Gastroesophageal sphincter (tissue), 3 donors: ENCODE data around the gene CCDC187.

Experiments
- CTCF ChIP-seq, 4 experiments: fragments of 200-600 bp in 2 of 4; fragments of 450-650 bp in 2 of 4; sonication (generic) in 1 of 4; IDR thresholded peaks; one replicate each; pipeline ENCODE4 v1.5.1; 2017 to 2019; ENCODE audit warnings: antibody characterized with exemption in 4 of 4, mild to moderate bottlenecking in 2 of 4, moderate library complexity in 2 of 4
- POLR2A ChIP-seq, 2 donors: fragments of 450-650 bp; IDR thresholded peaks; one replicate each; pipeline ENCODE4 v1.6.1; 2017; ENCODE audit warnings: antibody characterized with exemption in 2 of 2, mild to moderate bottlenecking in 2 of 2, moderate library complexity in 1 of 2
- POLR2AphosphoS5 ChIP-seq: sonication (generic); formaldehyde crosslinking; IDR thresholded peaks from one replicate; pipeline ENCODE4 v1.6.1; 2017; ENCODE audit warnings: antibody characterized with exemption

- TF ChIP-seq CTCF (IDR thresholded peaks at IDR 0.05) = no peak
- no peak for TF ChIP-seq POLR2A (IDR thresholded peaks at IDR 0.05)
- TF ChIP-seq POLR2AphosphoS5 = no peak
These were observed 53.9 kb downstream of the CCDC187 start for GRCh38 chr9:136249877-136250559.
